Limb (tissue), 2 donors: ENCODE measurements around the gene BAG5.
"Not testable (repeated sequence)": the region's sequence is repeated elsewhere in the genome, so short reads cannot be mapped to it uniquely, and the experiment has no call there.

Experiments used
- DNase-seq, 2 donors: peaks; one replicate each; pipeline ENCODE4 v3.0.0-alpha.2; 2016; ENCODE audit errors: extremely low spot score in 2 of 2

The BAG5 gene

GRCh38 chr14:103524002-103524935, 38.2 kb downstream of the BAG5 start:
- no peak for DNase-seq

- no peak for DNase-seq
Observed at GRCh38 chr14:103523575-103523954, 38.9 kb downstream of the BAG5 start.

- peak; percentile 52 to 79 for DNase-seq
Observed at GRCh38 chr14:103522649-103523574, 39.5 kb downstream of the BAG5 start, which contains the start of gene CKB. Gene CKB (minus strand): TSS chr14:103522830. CDS start chr14:103522493, 337 bp downstream.

- peak in 1 of 2 donors; percentile 76 for DNase-seq
Observed at GRCh38 chr14:103521951-103522563, 40.4 kb downstream of the BAG5 start.

GRCh38 chr14:103521438-103521950, 41.0 kb downstream of the BAG5 start:
- no peak for DNase-seq

GRCh38 chr14:103520657-103521437, 41.6 kb downstream of the BAG5 start:
- peak; percentile 58 to 85 for DNase-seq

GRCh38 chr14:103520269-103520656, 42.2 kb downstream of the BAG5 start:
- peak in 1 of 2 donors; percentile 30 for DNase-seq

- DNase-seq, result peak in 1 of 2 donors; percentile 37
Observed at GRCh38 chr14:103519837-103520212, 42.6 kb downstream of the BAG5 start.

- no peak for DNase-seq
Observed at GRCh38 chr14:103519043-103519836, 43.2 kb downstream of the BAG5 start.

- DNase-seq, result peak in 1 of 2 donors; percentile 72
Observed at GRCh38 chr14:103518422-103519042, 43.9 kb downstream of the BAG5 start.

- peak in 1 of 2 donors; percentile 47 for DNase-seq
Observed at GRCh38 chr14:103517721-103518421, 44.6 kb downstream of the BAG5 start.

- no peak for DNase-seq
Observed at GRCh38 chr14:103517174-103517566, 45.3 kb downstream of the BAG5 start.

GRCh38 chr14:103516426-103517173, 45.9 kb downstream of the BAG5 start:
- DNase-seq, result no peak

- DNase-seq, result no peak
Observed at GRCh38 chr14:103514596-103515421, 47.6 kb downstream of the BAG5 start.

- peak in 1 of 2 donors; percentile 63 for DNase-seq
Observed at GRCh38 chr14:103512701-103513611, 49.5 kb downstream of the BAG5 start.

GRCh38 chr14:103512180-103512579, 50.3 kb downstream of the BAG5 start:
- DNase-seq, result not testable (repeated sequence)
